NB4 (cell line): ENCODE measurements around the gene PRSS21.

Experiments used
- POLR2A ChIP-seq: IDR thresholded peaks from 2 replicates; pipeline ENCODE4 v1.6.1; 2011; ENCODE audit warnings: mild to moderate bottlenecking; ENCODE audit not compliant: insufficient read length; ENCODE audit errors: extremely low read depth
- TF ChIP-seq, protein P1 (sequence below): IDR thresholded peaks from one replicate; pipeline ENCODE4 v1.5.1; 2012; ENCODE audit warnings: low read depth, low read length
- TF ChIP-seq, protein P2 (sequence below): IDR thresholded peaks from 2 replicates; pipeline ENCODE4 v1.6.1; 2011; ENCODE audit warnings: low read depth, low read length

DNA sequence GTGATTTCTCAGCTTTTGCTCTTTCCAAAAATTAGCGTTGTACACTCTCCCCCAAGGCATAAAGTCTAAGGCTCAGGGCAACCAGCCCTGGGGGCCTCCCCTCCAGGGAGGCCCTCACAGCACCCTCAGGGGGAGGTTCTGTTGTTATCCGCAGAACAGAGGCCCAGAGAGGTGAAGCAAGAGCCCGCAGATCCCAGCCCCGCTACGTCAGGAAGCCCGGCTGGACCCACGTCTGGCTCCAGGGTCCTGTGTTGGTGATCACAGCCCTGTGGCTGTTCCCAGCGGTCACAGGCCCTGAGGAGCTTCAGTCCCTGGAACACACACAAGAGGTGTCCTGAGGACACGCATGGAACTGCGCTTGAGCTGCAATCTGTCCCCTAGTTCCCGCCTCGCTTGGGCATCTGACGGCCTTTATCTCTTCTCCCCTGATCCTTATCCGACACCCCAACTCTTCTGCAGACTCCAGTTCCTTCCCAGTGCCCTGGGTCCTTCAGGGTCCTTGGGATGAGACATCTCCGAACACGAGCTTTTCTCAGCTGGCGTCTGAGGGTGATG, 11.9 kb downstream of the PRSS21 start:
- TF ChIP-seq POLR2A, result no peak
- TF ChIP-seq, protein P1, sequence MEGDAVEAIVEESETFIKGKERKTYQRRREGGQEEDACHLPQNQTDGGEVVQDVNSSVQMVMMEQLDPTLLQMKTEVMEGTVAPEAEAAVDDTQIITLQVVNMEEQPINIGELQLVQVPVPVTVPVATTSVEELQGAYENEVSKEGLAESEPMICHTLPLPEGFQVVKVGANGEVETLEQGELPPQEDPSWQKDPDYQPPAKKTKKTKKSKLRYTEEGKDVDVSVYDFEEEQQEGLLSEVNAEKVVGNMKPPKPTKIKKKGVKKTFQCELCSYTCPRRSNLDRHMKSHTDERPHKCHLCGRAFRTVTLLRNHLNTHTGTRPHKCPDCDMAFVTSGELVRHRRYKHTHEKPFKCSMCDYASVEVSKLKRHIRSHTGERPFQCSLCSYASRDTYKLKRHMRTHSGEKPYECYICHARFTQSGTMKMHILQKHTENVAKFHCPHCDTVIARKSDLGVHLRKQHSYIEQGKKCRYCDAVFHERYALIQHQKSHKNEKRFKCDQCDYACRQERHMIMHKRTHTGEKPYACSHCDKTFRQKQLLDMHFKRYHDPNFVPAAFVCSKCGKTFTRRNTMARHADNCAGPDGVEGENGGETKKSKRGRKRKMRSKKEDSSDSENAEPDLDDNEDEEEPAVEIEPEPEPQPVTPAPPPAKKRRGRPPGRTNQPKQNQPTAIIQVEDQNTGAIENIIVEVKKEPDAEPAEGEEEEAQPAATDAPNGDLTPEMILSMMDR, result no peak
- TF ChIP-seq, protein P2, sequence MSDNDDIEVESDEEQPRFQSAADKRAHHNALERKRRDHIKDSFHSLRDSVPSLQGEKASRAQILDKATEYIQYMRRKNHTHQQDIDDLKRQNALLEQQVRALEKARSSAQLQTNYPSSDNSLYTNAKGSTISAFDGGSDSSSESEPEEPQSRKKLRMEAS, result no peak
